Activated CD4-positive, alpha-beta T cell treated with anti-CD3 and anti-CD28 coated beads for 1 hour (primary cell): ENCODE data around the gene ACR.
A peak's percentile ranks its signal among the peaks of the same experiment; 100 is the strongest.

Experiments used
- DNase-seq: peaks from one replicate; pipeline ENCODE4 v3.0.0-alpha.2; 2020

ACR gene

DNA sequence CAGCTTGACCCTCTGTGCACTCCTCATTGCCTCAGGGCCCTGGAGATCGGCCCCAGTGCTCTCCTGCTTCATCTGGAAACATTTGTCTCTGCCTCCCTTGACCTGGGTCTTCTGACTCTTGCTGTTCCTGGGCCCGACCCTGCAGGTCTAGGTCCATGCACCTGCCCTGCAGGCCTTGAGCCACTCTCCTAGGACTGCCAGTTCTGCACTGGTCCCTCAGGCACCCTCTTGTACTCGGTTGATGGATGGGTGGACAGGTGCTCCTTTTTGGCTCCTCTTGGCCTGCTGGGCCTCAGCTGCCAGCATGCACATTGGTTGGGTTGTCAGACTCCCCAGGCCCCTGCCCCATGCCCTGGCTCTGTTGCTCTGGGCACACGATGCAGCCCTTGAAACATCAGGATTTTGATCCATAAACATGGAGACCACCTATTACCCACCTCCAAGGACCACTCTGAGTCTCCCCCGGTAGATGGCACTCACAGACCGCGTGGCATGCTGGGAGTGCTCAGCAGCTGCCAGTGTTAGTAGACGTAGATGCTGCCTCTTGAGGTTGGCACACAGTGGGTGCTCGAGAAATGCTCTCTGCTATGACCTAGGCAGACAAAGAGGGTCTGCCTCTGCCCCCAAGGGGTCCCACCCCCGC, 20.2 kb upstream of the ACR start:
- DNase-seq, result no peak

DNA sequence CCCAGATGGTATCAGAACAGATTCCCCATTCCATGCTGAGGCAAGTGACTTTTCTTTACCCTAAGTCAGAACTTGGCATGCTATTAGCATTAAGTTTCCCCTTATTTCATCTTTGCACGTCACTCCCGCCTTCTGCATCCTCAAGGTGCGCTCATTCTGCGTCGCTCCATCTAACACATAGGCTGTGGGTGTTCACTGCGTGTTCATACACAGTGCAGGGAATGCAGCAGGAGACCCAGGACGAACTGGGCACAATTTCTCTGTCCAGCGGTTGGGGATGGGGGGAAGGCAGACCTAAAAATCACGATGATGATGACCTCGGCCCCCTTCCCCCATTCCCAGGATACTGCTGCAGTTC, 19.7 kb upstream of the ACR start:
- no peak for DNase-seq

DNA sequence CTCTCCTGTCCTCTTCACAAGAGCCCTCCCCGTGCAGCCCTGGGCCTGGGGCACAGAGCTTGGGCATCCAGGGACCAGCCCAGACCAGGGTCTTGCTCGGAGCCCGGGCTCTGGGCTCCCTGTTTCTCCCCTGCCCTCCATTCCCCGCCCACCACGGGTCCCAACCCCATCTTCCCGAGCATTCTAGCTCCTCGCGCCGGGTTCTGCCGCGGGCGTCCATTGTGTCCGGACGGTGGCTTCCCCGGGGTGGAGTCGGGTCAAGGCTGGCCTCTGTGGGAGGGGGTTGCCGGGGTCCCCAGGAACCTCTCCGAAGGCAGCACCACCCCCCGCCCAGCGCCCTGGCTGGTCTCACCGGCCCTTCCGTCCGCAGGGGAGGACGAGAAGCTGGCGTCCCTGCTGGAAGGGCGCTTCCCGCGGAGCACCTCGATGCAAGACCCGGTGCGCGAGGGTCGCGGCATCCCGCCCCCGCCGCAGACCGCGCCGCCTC, 18.1 kb upstream of the ACR start:
- no peak for DNase-seq

DNA sequence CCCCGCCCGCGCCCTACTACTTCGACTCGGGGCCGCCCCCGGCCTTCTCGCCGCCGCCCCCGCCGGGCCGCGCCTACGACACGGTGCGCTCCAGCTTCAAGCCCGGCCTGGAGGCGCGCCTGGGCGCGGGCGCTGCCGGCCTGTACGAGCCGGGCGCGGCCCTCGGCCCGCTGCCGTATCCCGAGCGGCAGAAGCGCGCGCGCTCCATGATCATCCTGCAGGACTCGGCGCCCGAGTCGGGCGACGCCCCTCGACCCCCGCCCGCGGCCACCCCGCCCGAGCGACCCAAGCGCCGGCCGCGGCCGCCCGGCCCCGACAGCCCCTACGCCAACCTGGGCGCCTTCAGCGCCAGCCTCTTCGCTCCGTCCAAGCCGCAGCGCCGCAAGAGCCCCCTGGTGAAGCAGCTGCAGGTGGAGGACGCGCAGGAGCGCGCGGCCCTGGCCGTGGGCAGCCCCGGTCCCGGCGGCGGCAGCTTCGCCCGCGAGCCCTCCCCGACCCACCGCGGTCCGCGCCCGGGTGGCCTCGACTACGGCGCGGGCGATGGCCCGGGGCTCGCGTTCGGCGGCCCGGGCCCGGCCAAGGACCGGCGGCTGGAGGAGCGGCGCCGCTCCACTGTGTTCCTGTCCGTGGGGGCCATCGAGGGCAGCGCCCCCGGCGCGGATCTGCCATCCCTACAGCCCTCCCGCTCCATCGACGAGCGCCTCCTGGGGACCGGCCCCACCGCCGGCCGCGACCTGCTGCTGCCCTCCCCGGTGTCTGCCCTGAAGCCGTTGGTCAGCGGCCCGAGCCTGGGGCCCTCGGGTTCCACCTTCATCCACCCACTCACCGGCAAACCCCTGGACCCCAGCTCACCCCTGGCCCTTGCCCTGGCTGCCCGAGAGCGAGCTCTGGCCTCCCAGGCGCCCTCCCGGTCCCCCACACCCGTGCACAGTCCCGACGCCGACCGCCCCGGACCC, 17.4 kb upstream of the ACR start:
- no peak for DNase-seq

DNA sequence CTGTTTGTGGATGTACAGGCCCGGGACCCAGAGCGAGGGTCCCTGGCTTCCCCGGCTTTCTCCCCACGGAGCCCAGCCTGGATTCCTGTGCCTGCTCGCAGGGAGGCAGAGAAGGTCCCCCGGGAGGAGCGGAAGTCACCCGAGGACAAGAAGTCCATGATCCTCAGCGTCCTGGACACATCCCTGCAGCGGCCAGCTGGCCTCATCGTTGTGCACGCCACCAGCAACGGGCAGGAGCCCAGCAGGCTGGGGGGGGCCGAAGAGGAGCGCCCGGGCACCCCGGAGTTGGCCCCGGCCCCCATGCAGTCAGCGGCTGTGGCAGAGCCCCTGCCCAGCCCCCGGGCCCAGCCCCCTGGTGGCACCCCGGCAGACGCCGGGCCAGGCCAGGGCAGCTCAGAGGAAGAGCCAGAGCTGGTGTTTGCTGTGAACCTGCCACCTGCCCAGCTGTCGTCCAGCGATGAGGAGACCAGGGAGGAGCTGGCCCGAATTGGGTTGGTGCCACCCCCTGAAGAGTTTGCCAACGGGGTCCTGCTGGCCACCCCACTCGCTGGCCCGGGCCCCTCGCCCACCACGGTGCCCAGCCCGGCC, 16.7 kb upstream of the ACR start:
- DNase-seq, result no peak

DNA sequence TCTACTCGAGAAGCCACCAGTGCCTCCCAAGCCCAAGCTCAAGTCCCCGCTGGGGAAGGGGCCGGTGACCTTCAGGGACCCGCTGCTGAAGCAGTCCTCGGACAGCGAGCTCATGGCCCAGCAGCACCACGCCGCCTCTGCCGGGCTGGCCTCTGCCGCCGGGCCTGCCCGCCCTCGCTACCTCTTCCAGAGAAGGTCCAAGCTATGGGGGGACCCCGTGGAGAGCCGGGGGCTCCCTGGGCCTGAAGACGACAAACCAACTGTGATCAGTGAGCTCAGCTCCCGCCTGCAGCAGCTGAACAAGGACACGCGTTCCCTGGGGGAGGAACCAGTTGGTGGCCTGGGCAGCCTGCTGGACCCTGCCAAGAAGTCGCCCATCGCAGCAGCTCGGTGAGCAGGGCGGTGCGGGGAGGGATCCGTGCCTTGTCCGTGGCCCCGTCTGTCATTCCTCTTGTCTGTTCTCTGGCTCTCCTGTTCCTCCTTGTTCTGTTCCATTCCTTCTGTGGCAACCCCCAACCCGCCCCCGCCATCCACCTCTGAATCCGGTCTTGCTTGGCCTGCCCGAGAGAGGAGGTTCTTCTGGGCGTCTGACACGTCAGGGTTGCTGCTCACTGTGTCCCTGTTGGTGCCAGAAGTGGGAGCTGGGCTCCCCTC, 15.8 kb upstream of the ACR start:
- no peak for DNase-seq

DNA sequence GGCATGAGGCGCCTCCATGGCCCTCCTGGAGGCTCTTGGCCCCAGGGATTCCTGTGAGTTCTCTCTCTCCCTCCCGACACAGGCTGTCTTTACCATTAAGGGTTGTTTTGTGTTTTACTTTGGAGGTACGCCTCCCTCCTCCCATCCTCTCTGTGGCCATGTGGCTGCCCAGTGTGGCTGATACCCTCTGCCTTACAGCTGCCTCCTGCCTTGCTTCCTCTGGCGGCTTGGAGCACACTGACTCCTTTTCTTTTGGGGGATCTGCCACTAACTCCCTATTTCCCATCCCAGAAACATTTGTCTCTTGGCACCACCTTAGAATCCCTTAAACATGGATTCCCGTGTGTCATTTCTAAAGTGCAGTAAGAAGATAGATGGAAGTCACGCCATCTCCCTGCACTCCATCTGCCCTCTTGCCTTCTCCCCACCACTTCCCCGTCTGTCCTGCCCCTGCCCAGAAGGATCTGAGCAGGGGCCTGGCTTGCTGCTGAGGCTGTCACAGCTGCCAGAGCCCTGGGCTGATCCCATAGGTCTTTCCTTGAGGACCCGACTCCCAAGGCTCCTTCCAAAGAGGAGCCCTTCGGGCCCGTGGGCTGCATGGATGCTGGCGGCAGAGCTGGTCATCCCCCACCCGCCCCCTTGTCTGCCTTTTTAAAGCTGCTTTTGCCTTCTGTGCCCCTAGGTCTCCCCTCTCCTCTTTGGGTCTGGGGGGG, 15.1 kb upstream of the ACR start:
- no peak for DNase-seq

DNA sequence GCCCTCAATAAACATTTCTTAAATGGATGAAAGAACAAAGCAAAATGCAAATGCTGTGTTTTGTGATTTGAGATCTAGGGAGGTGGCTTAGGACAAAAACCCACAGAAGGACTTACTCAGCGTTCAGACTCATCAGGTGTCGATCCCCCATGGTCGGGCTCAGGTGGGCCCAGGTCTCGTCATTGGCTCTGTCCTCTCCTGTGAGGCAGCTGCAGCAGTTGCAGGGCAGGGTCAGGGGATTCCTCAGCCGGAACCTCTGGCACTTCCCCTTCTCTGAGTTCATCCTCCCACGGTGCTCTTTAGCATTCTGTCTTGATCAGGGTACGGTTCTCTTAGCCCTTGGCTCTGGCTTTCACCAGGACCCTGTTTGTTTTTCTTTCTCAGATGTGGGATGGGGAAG, 14.0 kb upstream of the ACR start:
- no peak for DNase-seq

DNA sequence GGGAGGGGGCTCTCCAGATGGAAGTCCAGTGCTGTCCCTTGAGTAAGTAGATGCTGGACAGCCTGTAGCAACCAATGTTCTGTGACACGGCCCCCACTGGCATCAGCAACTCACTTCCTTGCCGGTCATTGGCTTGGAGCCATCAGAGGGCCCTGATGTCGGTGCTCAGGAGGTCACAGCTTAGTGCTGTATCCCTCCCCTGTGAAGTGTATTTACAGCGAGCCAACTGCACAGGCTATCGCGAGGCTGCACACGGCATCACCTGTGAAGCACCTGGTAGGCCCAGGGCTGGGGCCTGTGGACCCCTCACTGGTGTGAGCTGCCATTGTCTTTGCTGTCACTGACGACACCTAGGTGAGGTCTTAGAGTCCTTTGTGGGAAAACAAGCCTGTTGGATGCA, 13.4 kb upstream of the ACR start:
- DNase-seq, result no peak

DNA sequence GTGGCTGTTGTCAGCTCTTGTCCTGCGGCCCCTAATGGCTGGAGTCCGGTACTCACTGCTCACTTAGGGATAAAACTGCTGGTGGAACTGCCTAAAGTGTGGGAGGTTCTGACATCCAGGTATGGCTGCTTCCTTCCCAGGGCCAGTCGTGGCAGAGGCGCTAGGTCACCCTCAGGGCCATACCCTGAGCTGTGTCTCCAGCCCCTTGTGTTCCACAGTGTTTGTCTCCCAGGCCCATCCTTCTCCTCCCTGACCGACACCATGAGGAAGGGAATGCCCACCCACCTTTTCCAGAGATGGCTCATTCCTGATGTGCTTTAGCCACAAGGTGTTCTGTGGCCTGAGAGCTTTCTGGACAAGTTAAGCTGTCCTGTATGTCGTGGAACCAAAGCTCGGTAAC, 12.4 kb upstream of the ACR start:
- no peak for DNase-seq

DNA sequence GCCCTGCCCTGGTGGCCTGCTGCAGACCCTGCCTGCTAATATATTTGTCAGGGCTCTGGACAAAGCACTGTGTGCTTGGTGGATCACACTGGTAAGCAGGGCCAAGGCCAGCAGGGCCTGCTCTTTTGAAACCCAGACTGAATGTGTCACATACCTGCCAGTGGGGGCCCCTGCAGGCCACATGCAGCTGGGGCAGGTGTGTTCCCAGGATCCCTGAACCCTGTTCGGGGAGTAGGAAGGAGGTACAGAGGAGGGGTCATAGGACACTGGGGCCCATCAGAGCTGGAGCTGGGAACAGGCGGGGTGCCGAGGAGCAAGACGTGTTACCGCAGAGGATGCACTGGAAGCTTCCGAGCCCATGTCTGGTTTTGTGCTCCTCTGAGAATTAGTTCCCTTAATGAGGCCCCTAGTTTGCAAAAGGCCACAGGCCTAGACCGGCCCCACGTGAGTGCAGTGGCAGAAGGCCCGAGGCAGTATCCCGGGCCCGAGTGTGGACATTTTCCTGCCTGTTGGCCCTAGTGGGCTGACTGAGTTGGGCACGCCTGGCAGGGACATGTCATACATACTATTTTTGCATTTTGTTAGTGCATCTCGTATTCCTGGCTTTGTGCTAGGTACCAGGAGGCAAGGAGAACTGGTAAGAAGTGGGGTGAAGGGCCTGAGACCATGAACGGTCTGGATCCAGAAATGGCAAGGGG, 11.2 kb upstream of the ACR start:
- no peak for DNase-seq

DNA sequence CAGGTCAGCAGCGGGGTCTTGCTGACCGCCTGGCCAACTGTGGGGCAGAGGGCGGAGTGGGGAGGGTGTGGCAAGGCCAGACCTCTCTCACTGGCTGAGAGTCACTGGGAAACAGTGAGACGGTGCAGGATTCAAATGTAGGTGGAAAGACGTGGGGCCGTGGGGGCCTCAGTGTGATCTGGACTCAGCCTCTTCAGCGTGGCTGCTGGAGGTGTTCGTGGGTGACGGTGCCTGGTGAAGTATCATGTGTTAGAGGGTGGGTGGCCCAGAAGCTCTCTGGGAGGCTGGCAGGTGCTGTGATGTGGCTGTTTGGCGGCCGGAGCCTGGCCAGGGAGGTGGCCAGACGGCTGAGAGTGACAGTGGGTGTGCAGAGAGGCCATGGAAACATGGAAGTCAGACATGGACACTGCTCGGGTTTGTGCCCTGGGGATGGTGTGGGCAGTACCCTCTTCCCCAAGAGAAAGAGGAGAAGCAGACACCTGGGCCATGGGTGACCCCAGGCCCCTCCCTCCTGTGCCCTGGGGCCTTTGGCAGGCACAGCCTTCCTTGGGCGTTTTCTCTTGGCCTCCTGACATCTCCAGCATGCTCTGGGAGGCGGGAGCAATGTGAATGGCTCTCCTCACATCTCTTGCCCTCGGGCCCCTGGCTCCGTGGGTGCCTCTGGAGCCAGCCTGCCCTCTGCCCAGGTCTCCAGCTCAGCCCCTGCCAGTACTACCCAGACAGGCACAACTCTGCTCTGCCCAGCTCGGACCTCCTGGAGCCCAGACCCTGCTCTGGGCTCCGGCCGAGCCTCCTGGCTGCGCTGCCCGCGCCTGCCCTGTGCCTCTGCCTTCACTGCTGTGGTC, 10.1 kb upstream of the ACR start:
- no peak for DNase-seq

DNA sequence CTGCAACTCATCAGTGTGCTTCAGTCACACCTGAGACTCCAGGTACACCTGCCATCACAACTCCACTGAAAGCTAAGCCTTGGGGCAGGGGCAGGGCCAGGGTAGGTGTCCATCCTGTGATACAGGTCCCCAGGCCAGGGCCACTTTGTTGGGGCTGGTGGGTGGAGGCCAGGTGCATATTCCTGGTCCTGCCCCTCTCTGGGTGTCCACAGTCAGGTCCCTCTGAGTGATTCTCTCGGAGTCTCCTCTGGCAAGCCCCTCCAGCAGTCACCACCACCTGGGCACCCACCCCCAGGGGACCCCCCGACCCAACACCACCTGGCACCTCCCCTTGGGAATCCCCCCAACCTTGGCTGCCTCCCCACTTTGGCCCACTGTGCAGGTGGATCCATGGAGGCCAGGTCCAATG, 9.5 kb upstream of the ACR start:
- no peak for DNase-seq

DNA sequence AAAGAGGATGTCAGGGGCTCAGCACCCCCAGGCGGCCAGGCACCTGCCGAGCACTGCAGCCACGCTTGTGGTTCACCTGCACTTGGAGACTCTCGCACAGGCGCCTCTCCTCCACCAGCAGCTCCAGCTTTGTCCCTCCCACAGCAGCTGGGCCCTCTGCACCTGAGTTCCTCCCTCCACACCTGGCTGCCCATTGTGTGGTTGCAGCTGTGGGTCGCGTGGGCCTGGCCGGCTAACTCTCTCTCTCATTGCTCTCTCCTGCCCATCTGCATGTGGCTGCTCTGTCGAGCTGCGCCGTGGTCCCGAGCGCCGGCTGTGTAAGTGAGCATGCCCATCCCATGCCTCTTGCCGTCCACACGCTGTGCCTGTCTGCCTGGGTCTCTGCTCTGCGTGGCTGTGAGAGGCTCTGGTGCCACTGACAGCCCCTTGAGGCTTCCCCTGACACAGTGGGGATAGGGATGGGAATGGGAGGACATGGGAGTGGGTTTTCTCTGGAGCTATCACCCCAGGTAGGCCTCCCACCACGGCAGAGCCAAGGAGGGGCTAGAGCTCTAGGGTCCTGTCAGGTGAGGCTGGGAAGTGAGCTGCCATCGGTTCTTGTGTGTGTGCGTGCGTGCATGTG, 8.5 kb upstream of the ACR start:
- DNase-seq, result no peak

DNA sequence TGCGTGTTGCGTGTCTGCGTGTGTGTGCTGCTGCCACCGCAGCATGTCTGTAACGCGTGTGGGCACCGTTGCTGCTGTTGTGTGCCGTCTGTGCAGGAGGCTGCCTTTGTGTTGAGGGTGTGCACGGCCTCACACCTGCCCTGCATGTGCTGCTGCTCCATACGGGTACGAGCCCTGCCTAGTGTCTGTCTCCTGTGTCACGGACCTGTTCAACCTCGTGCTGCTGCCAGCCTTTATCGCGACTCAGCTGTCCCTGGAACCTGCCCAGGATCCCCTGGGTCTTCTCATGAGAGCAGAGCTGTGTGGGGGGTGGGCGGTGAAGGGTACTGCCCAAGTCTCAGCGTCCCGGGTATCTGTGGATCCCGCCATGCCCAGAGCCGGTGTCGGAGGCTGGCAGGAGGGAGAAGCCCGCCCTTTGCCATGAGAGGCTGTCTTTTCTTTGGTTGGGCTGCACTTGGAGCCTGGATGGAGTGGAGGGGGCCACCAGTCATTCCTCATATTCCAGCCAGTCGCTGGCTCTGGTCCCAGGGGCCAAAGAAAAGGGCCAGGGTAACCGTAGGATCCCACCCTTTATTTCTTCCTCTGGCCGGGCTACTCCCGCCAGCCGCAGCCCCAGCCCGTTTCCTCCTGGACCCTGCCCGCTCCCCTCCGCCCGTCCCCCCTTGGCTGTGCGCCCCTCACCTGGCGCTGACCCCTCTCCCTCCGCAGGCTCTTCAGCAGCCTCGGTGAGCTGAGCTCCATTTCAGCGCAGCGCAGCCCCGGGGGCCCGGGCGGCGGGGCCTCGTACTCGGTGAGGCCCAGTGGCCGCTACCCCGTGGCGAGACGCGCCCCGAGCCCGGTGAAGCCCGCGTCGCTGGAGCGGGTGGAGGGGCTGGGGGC, 7.8 kb upstream of the ACR start:
- no peak for DNase-seq

DNA sequence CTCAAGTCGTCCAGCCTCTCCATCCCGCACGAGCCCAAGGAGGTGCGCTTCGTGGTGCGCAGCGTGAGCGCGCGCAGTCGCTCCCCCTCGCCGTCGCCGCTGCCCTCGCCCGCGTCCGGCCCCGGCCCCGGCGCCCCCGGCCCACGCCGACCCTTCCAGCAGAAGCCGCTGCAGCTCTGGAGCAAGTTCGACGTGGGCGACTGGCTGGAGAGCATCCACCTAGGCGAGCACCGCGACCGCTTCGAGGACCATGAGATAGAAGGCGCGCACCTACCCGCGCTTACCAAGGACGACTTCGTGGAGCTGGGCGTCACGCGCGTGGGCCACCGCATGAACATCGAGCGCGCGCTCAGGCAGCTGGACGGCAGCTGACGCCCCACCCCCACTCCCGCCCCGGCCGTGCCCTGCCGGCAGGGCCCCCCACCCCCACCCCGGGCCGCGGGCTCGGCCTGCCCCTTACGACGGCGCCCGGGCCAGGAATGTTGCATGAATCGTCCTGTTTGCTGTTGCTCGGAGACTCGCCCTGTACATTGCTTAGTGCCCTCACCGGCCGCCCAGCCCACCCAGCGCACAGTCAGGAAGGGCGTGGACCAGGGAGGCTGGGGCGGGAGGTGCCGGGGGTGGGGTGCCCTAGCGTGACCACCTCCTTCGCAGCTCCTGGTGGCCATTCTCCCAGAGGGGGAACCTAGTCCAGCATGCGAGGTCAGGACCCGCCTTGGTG, 6.9 kb upstream of the ACR start:
- DNase-seq, result no peak

DNA sequence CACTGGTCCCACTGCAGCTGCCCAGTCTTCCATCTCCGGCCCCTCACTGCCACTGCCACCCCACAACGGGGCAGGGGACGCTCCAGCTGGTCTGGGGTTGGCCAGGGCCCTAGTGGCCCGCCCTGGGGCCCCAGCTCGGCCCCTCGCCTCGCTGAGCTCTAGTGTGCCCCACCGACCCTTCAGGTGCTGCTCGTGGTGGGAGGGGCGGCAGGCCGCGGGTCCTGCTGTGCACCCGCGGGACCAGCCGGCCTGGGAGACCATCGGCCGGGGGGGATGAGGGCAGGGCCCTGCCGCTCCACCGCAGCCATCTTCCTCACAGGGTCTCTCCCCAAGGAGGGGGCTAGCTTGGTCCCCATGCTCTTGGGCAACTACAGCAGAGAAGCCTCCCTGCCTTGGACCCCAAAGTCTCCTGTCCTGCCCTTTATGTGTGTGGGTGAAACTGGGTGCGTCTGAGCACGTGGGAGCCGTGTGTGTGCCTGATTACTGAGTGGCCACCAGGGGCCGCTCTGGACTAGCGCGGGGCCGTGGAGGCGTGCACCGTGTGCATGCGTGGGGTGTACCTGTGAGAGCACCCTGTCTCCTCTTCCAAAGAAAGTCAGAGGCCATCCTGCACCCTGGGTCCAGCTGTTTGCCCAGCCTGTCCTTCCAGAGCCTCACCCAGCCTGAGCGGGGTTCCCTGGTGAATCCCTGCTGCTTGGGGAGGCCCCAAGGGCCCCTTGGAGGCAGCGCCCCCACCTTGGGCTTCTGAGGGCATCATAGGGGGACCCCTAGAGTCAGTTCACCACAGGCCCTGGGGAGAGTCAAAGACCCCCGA, 6.0 kb upstream of the ACR start:
- peak; percentile 43 for DNase-seq

DNA sequence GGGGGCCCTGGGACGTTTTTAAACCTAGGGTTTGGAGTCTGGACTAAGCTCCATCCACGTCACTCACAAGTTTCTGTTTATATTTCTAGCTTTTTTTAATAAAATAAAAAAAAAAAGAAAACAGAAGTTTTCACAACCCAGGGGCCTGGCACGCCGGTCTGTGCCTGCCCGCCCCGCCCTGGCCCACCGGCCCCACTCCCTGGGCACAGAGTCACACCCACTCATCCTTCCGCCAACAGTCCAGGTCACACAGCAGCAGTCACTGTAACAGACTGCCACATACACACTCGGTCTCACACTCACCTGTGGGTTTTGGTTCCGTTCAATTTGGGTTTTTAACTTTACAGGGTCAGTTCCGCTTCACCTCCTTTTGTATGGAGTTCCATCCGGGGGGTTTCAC, 5.3 kb upstream of the ACR start:
- DNase-seq, result no peak
